Left forelimb (tissue), 1 donor: Measurements from ENCODE around the gene UNC13A.

Experiments used
- DNase-seq: peaks from one replicate; pipeline ENCODE4 v3.0.0-alpha.2; 2018; ENCODE audit warnings: low spot score

Gene UNC13A

GRCh38 chr19:17687857-17688784, at the start of gene UNC13A:
Gene UNC13A, minus strand, starts transcription at chr19:17688354. Its CDS starts 155 bp downstream, at chr19:17688199.
- peak; percentile 74 for DNase-seq

DNA sequence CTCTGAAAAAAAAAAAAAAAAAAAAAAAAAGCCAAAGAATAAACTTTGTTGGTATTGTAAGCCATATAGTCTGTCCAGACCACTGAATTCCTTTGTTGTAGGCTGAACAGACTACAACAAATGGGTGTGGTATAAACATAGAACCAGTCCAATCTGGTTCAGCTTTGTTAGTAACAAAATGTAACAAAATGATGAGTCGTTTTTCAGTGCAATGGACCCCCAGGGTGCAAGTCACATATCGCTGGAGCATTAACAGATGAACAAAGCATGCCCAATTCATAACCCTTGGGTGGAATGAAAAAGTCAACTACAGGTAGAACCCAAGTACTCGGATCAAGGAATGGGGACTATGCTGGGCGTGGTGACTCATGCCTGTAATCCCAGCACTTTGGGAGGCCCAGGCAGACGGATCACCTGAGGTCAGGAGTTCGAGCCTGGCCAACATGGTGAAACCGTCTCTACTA, 49.6 kb upstream of the UNC13A start:
- DNase-seq, result no peak

- DNase-seq, result no peak
Measured at GRCh38 chr19:17735410-17735809, 47.3 kb upstream of the UNC13A start.

GRCh38 chr19:17734146-17734545, 46.0 kb upstream of the UNC13A start:
- DNase-seq, result no peak

- DNase-seq, result no peak
Measured at GRCh38 chr19:17733127-17733526, 45.0 kb upstream of the UNC13A start.

DNA sequence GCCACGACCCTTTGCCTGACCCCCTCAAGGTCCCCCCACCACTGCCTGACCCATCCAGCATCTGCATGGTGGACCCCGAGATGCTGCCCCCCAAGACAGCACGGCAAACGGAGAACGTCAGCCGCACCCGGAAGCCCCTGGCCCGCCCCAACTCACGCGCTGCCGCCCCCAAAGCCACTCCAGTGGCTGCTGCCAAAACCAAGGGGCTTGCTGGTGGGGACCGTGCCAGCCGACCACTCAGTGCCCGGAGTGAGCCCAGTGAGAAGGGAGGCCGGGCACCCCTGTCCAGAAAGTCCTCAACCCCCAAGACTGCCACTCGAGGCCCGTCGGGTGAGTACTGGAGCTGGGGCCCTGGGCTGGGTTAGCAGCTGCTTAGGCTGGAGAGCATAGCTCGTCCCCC, 39.7 kb upstream of the UNC13A start:
- no peak for DNase-seq

- no peak for DNase-seq
Measured at GRCh38 chr19:17726964-17727773, 39.0 kb upstream of the UNC13A start.

DNA sequence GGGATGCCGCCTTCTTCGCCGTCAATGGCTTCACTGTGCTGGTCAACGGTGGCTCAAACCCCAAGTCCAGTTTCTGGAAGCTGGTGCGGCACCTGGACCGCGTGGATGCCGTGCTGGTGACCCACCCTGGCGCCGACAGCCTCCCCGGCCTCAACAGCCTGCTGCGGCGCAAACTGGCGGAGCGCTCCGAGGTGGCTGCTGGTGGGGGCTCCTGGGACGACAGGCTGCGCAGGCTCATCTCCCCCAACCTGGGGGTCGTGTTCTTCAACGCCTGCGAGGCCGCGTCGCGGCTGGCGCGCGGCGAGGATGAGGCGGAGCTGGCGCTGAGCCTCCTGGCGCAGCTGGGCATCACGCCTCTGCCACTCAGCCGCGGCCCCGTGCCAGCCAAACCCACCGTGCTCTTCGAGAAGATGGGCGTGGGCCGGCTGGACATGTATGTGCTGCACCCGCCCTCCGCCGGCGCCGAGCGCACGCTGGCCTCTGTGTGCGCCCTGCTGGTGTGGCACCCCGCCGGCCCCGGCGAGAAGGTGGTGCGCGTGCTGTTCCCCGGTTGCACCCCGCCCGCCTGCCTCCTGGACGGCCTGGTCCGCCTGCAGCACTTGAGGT, 38.1 kb upstream of the UNC13A start:
- no peak for DNase-seq

GRCh38 chr19:17725422-17726078, 37.4 kb upstream of the UNC13A start:
- no peak for DNase-seq

- no peak for DNase-seq
Measured at GRCh38 chr19:17724655-17725054, 36.5 kb upstream of the UNC13A start.

- no peak for DNase-seq
Measured at GRCh38 chr19:17722655-17723240, 34.6 kb upstream of the UNC13A start.

- DNase-seq, result no peak
Measured at GRCh38 chr19:17721821-17722220, 33.7 kb upstream of the UNC13A start.

DNA sequence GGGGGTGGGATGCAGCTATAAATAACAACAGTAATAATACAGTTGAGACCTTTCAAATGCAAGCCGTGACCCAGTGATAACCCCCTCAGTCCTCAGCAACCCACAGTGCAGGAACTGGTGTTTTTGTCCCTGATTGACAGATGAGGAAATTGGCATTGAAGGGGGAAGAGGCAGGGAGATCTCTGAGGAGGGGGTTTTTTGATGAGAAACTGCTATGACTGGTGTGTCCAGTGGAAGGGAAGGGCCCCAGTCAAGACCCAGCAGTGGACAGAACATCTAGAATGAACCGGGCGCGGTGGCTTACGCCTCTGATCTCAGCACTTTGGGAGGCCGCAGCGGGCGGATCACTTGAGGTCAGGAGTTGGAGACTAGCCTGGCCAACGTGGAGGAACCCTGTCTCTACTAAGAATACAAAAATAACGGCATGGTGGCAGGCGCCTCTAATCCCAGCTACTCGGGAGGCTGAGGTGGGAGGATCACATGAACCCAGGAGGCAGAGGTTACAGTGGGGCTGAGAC, 33.0 kb upstream of the UNC13A start:
- no peak for DNase-seq

GRCh38 chr19:17720440-17720839, 32.3 kb upstream of the UNC13A start:
- DNase-seq, result no peak

DNA sequence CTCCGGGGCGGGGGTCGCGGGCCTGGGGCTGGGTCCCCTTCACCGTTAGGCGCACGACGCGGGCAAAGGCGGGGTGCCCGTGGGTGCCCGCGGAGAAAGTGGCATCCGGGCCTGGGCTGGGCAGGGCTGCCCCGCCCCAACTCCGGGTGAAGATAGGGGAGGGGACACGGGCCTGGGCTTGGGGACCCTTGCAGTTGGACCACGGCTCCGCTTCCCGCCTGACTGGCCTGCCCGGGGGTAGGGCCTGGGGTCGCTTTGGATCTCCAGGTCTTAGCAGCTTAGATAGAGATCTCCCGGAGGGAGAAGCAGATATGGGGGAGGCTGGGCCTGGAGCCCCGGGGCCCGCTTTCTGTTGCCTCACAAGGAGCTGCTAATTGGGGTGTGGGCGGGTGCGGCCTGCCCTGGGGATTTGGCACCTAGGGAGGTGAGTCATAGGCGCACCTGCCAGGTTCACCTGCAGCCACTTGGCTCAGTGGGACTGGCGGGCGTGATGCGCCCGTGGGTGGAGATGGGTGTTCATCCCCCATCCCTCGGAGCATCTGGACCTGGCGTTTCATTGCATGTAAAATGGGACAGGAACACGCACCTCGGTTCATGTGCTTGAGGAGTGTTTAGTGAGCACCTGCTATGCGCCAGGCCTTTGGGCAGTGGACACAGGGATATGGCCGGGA, 31.7 kb upstream of the UNC13A start:
- DNase-seq, result no peak

DNA sequence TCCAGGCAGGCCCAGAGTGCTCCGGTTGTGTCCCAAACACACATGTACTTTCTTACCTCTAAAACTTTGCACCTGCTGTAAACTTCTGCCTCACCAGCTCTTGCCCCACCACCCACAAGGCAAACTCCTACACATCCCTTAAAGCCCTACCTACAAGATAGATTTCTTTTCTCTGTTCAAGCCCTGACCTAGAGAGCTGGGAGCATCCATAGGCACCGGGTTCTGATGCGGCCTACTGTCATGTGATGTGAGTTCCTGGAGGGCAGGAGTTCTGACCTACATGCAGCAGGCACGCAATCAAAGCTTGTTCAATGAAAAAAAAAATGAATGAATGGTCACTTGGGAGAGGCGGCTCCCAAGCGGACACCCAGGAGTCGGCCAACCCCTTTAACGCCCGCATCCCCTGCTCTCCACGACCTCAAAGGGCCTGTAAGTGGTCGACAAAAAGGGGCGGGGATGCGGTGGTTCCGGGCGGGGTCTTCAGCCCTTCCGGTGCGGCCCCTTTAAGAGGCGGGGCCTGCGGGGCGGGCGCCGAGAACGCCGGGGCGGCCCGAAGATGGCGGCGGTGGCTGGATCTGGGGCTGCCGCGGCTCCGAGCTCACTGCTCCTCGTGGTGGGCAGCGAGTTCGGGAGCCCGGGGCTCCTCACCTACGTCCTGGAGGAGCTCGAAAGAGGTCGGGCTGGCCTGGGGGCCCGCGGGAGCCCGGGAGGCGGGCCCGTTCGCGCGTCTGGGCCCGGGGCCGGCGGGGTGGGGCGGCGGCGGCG, 31.0 kb upstream of the UNC13A start, which contains the start of gene MAP1S:
Gene MAP1S (plus strand): TSS at position 534 of the 765 bp plus-strand sequence. CDS start 23 bp downstream, at position 557.
- peak; percentile 82 for DNase-seq

- no peak for DNase-seq
Measured at GRCh38 chr19:17718550-17718946, 30.4 kb upstream of the UNC13A start.

DNA sequence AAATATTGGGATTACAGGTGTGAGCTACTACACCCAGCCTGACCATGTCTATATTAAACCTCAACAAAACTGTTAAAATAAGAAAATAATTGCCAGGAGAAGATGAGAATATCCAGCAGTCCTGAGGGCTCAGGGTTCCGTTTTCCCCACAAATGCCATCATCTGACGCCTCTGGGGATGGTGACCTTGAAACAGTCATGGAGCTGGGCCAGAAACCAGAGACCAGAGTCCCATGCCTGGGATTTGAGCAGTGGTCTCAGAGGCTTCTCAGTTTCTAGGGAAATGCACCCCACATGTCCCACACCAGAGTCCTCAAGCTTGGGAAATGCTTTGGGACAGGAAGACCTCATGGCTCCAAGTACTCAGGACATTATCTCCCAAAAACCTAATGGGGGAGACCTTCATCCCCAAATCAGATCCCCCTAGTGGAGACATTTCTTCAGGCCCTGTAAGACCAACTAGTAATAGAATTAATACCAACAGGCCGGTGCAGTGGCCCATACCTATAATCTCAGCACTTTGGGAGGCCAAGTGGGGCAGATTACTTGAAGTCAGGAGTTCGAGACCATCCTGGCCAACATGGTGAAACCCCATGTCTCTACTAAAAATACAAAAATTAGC, 28.3 kb upstream of the UNC13A start:
- DNase-seq, result no peak

DNA sequence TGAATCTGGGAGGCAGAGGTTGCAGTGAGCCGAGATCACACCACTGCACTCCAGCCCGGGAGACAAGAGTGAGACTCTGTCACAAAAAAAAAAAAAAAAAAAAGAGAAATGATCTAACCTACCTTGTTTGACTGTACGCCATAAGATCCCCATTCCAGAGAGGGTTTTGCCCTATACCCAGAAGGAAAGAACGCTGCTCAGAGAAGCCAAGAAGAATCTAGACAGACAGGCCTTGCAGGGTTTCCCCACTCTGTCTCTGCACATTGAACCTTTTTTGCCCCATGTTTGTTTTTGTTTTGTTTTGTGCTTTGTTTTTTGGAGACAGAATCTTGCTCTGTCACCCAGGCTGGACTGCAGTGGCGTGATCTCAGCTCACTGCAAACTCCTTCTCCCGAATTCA, 23.7 kb upstream of the UNC13A start:
- no peak for DNase-seq
